Sigmoid colon (tissue), 7 donors: ENCODE results near the gene CTNNA2. TPM values are rescaled to one million over a fixed set of nuclear protein-coding genes. Genes with fewer than 3 reads are reported as not detected.

ENCODE experiments used
- DNase-seq: peaks from one replicate; pipeline ENCODE4 v3.0.0-alpha.2; 2019
- H3K27ac ChIP-seq, 4 donors: fragments of 200-600 bp; sonication (generic); one replicate each; pipeline ENCODE4 v1.5.1; 2016 to 2019; ENCODE audit warnings: mild to moderate bottlenecking in 1 of 4
- H3K27me3 ChIP-seq, 3 donors: fragments of 200-600 bp; sonication (generic); one replicate each; pipeline ENCODE4 v1.5.1; 2019; ENCODE audit warnings: mild to moderate bottlenecking in 1 of 3
- H3K36me3 ChIP-seq, 4 donors: fragments of 200-600 bp; sonication (generic); one replicate each; pipeline ENCODE4 v1.5.1; 2016 to 2019
- H3K4me1 ChIP-seq, 4 donors: fragments of 200-600 bp; sonication (generic); one replicate each; pipeline ENCODE4 v1.5.1; 2017 to 2019
- H3K4me3 ChIP-seq, 4 donors: fragments of 200-600 bp; sonication (generic); one replicate each; pipeline ENCODE4 v1.5.1; 2017 to 2019; ENCODE audit warnings: mild to moderate bottlenecking in 2 of 4, moderate library complexity in 1 of 4
- H3K9me3 ChIP-seq, 4 donors: fragments of 200-600 bp in 3 of 4; sonication (generic) in 3 of 4; one replicate each; pipeline versions ENCODE4 v1.5.1 to v1.6.1; 2013 to 2019
- CTCF ChIP-seq, 4 experiments: fragments of 450-650 bp in 3 of 4; fragments of 200-600 bp in 1 of 4; IDR thresholded peaks; one replicate each; pipeline ENCODE4 v1.5.1; 2016 to 2019; ENCODE audit warnings: antibody characterized with exemption in 4 of 4, mild to moderate bottlenecking in 3 of 4, moderate library complexity in 2 of 4
- EP300 ChIP-seq, 4 donors: sonication (generic); formaldehyde crosslinking; IDR thresholded peaks; one replicate each; pipeline ENCODE4 v1.6.1; 2017; ENCODE audit warnings: antibody characterized with exemption in 4 of 4
- POLR2A ChIP-seq, 2 donors: fragments of 450-650 bp; IDR thresholded peaks; one replicate each; pipeline ENCODE4 v1.6.1; 2016; ENCODE audit warnings: antibody characterized with exemption in 2 of 2, mild to moderate bottlenecking in 2 of 2, moderate library complexity in 2 of 2
- POLR2AphosphoS5 ChIP-seq, 4 donors: sonication (generic); formaldehyde crosslinking; IDR thresholded peaks; one replicate each; pipeline ENCODE4 v1.6.1; 2017; ENCODE audit warnings: antibody characterized with exemption in 4 of 4
- WGBS, 2 donors: extraction: QIAGEN DNeasy Blood & Tissue Kit; methylation state at CpG; one replicate each; pipeline ENCODE4 v1.1.7; 2013; 5-methylcytosine and 5-hydroxymethylcytosine counted together
- intact Hi-C: fragments of 100-400 bp; cut with DNase I; formaldehyde crosslinking; loops from one replicate; pipeline ENCODE4 v1.15.1; 2023
- polyA plus RNA-seq, 3 donors: library from polyadenylated mRNA; stranded (reverse); fragments of 200-250 nt; gene quantifications; one replicate each; pipeline ENCODE4 v1.2.3, GENCODE V29; 2013
- total RNA-seq, 4 donors: library from RNA; depleted of rRNA; stranded (reverse); fragments of >200 nt; gene quantifications; one replicate each; pipeline ENCODE4 v1.1.0, GENCODE V29; 2016
- donor health status: healthy with polysubstance abuse.
- donor health status: Bipolar disorder and iron deficiency.
- donor health status: healthy.

The CTNNA2 gene
- total and polyA plus RNA-seq, 7 donors: 1.4 to 8.6 (median 3.8) TPM; not detected in 2

- H3K27ac ChIP-seq: no peak overlapping the region
- 83 to 91% methylated on average over 3 of the region's 3 CpGs for whole genome bisulfite sequencing, 2 donors
Measured at GRCh38 chr2:80012061-80012460, 499.2 kb downstream of the CTNNA2 start.

GRCh38 chr2:80014637-80015036 is 501.8 kb downstream of the CTNNA2 start:
- Histone ChIP-seq H3K27ac (no peak overlapping the region), H3K4me1 (no peaks in the 10 kb centered on the region), H3K27me3 (no peaks in the 10 kb centered on the region), H3K36me3 (no peaks in the 10 kb centered on the region), H3K9me3 (no peaks in the 10 kb centered on the region), H3K4me3 (no peak overlapping the region)
- intact Hi-C loops: no loop called here
- TF ChIP-seq CTCF (IDR thresholded peaks at IDR 0.05) (no peak), EP300 (IDR thresholded peaks at IDR 0.05) (no peak), POLR2AphosphoS5 (IDR thresholded peaks at IDR 0.05) (no peak), POLR2A (IDR thresholded peaks at IDR 0.05) (no peak)
- no peak for DNase-seq

More at GRCh38 chr2:80012061-80012460, 499.2 kb downstream of the CTNNA2 start:
- DNase-seq: no peak
- Histone ChIP-seq H3K9me3 (no peaks in the 10 kb centered on the region), H3K27me3 (no peaks in the 10 kb centered on the region), H3K4me3 (no peak overlapping the region), H3K36me3 (no peaks in the 10 kb centered on the region), H3K4me1 (no peaks in the 10 kb centered on the region)
- TF ChIP-seq CTCF (IDR thresholded peaks at IDR 0.05) (no peak), EP300 (IDR thresholded peaks at IDR 0.05) (no peak)
- intact Hi-C loops: no loop called here

- no peaks in the 10 kb centered on the region for H3K27me3 ChIP-seq
- H3K9me3 ChIP-seq: no peaks in the 10 kb centered on the region
- WGBS, 2 donors: 78 to 88% methylated on average over 5 of the region's 5 CpGs
- no peaks in the 10 kb centered on the region for H3K36me3 ChIP-seq
- DNase-seq: no peak
- intact Hi-C loops: no loop called here
- H3K27ac ChIP-seq: no peak overlapping the region
- H3K4me1 ChIP-seq: no peaks in the 10 kb centered on the region
- no peak overlapping the region for H3K4me3 ChIP-seq
- TF ChIP-seq CTCF (IDR thresholded peaks at IDR 0.05) (no peak), EP300 (IDR thresholded peaks at IDR 0.05) (no peak), POLR2A (IDR thresholded peaks at IDR 0.05) (no peak), POLR2AphosphoS5 (IDR thresholded peaks at IDR 0.05) (no peak)
Measured at GRCh38 chr2:80016171-80016570, 503.3 kb downstream of the CTNNA2 start.

GRCh38 chr2:80019571-80020460 is 507.0 kb downstream of the CTNNA2 start:
- intact Hi-C loops: no loop called here
- 55 to 68% methylated on average over 6 of the region's 6 CpGs for WGBS, 2 donors
- TF ChIP-seq POLR2A (IDR thresholded peaks at IDR 0.05): no peak
- no peak for TF ChIP-seq EP300 (IDR thresholded peaks at IDR 0.05)
- no peak for TF ChIP-seq POLR2AphosphoS5 (IDR thresholded peaks at IDR 0.05)
- TF ChIP-seq CTCF (IDR thresholded peaks at IDR 0.05): no peak
- no peaks in the 10 kb centered on the region for H3K36me3 ChIP-seq
- H3K4me1 ChIP-seq: no peaks in the 10 kb centered on the region
- H3K9me3 ChIP-seq: no peaks in the 10 kb centered on the region
- no peaks in the 10 kb centered on the region for H3K27me3 ChIP-seq
- DNase-seq: no peak
- H3K4me3 ChIP-seq: no peak overlapping the region
- no peak overlapping the region for H3K27ac ChIP-seq
